Endodermal cell (in vitro differentiated cells): ENCODE measurements around the gene CNDP1. TPM values are rescaled to one million over a fixed set of nuclear protein-coding genes. Genes with fewer than 3 reads are reported as not detected.

Source experiments
- DNase-seq: peaks from one replicate; pipeline ENCODE4 v3.0.0-alpha.2; 2017
- H3K27ac ChIP-seq: 2 replicates; pipeline ENCODE4 v1.5.1; 2013; ENCODE audit warnings: mild to moderate bottlenecking, low read depth, low read length, moderate library complexity
- H3K27me3 ChIP-seq: 2 replicates; pipeline ENCODE4 v1.6.1; 2013; ENCODE audit warnings: mild to moderate bottlenecking, low read length, moderate library complexity; ENCODE audit not compliant: insufficient read depth, control insufficient read depth, poor library complexity, severe bottlenecking
- H3K36me3 ChIP-seq: 2 replicates; pipeline ENCODE4 v1.7.0; 2013; ENCODE audit warnings: mild to moderate bottlenecking, low read length, moderate library complexity; ENCODE audit not compliant: control insufficient read depth, insufficient read depth
- H3K4me1 ChIP-seq: one replicate; pipeline ENCODE4 v1.7.0; 2013; ENCODE audit warnings: low read length; ENCODE audit not compliant: control insufficient read depth, insufficient read depth
- H3K4me3 ChIP-seq: 2 replicates; pipeline ENCODE4 v1.5.1; 2013; ENCODE audit warnings: mild to moderate bottlenecking, low read length, moderate library complexity
- H3K9ac ChIP-seq: 2 replicates; pipeline ENCODE4 v1.6.1; 2013; ENCODE audit warnings: mild to moderate bottlenecking, low read length, moderate library complexity; ENCODE audit not compliant: poor library complexity, severe bottlenecking; ENCODE audit errors: extremely low read depth
- H3K9me3 ChIP-seq: 2 replicates; pipeline ENCODE4 v1.6.1; 2013; ENCODE audit warnings: mild to moderate bottlenecking, low read length, moderate library complexity; ENCODE audit not compliant: control insufficient read depth
- H3K27ac Mint-ChIP-seq: 2 replicates; pipeline ENCODE4 v1.8.0; 2020; ENCODE audit warnings: mixed read lengths
- H3K27me3 Mint-ChIP-seq: 2 replicates; pipeline ENCODE4 v1.8.0; 2021; ENCODE audit warnings: mild to moderate bottlenecking, mixed read lengths; ENCODE audit not compliant: insufficient read depth
- H3K36me3 Mint-ChIP-seq: 2 replicates; pipeline ENCODE4 v1.8.0; 2020; ENCODE audit warnings: low read depth, mixed read lengths
- H3K4me1 Mint-ChIP-seq: 2 replicates; pipeline ENCODE4 v1.8.0; 2020; ENCODE audit warnings: mixed read lengths
- H3K4me3 Mint-ChIP-seq: 2 replicates; pipeline ENCODE4 v1.8.0; 2020; ENCODE audit warnings: mild to moderate bottlenecking, moderate library complexity, mixed read lengths
- H3K9me3 Mint-ChIP-seq: 2 replicates; pipeline ENCODE4 v1.8.0; 2020; ENCODE audit warnings: mild to moderate bottlenecking, mixed read lengths
- CTCF ChIP-seq: fragments of 200-600 bp; sonication (generic); conservative IDR thresholded peaks from 2 replicates; pipeline ENCODE4 v1.5.0; 2021; ENCODE audit warnings: antibody characterized with exemption, mild to moderate bottlenecking
- WGBS, 2 experiments: methylation state at CpG; one replicate each; pipeline versions ENCODE4 v1.1.5 to v1.1.7; 2013; ENCODE audit warnings: missing lambda C conversion rate in 2 of 2, mixed read lengths in 1 of 2; ENCODE audit not compliant: insufficient coverage in 1 of 2, insufficient read length in 1 of 2; 5-methylcytosine and 5-hydroxymethylcytosine counted together
- total RNA-seq, 2 donors: library from RNA; stranded (reverse); fragmentation: NEBNext Ultra II Directional in 1 of 2; extraction: Animal tissue kit (Norgen Biotek cat#: 25700) in 1 of 2; gene quantifications; 2 replicates in 1 of 2; 3 replicates in 1 of 2; pipeline ENCODE4 v1.2.1, GENCODE V29; 2021

The CNDP1 gene
- total RNA-seq, 2 donors from 2014 or later, result 0.51 TPM; not detected in 1

GRCh38 chr18:74518456-74519295, 15.6 kb upstream of the CNDP1 start:
- H3K27ac ChIP-seq, result no peak overlapping the region
- H3K4me3 ChIP-seq, result no peak overlapping the region
- no peaks in the 10 kb centered on the region for H3K4me1 ChIP-seq
- Mint-ChIP-seq H3K4me3 (no peak overlapping the region), H3K27me3 (no peaks in the 10 kb centered on the region), H3K9me3 (peaks cover 9% of the 10 kb centered on the region), H3K36me3 (peaks cover 84% of the 10 kb centered on the region), H3K27ac (no peak overlapping the region), H3K4me1 (no peaks in the 10 kb centered on the region)
- H3K9ac ChIP-seq, result no peak overlapping the region
- H3K27me3 ChIP-seq, result no peaks in the 10 kb centered on the region
- no peak for TF ChIP-seq CTCF
- peak; percentile 31 for DNase-seq
- H3K9me3 ChIP-seq, result no peaks in the 10 kb centered on the region
- peaks cover 77% of the 10 kb centered on the region for H3K36me3 ChIP-seq
- WGBS, 2 experiments, result 87 to 88% methylated on average over 15 to 30 of the region's 32 CpGs

GRCh38 chr18:74519320-74520095, 14.8 kb upstream of the CNDP1 start:
- H3K4me3 ChIP-seq, result no peak overlapping the region
- Mint-ChIP-seq H3K27me3 (no peaks in the 10 kb centered on the region), H3K4me1 (peaks cover 7% of the 10 kb centered on the region), H3K27ac (peak overlapping the region; percentile 61), H3K4me3 (no peak overlapping the region), H3K9me3 (peaks cover 9% of the 10 kb centered on the region), H3K36me3 (peaks cover 83% of the 10 kb centered on the region)
- H3K9me3 ChIP-seq, result no peaks in the 10 kb centered on the region
- peaks cover 72% of the 10 kb centered on the region for H3K36me3 ChIP-seq
- no peak overlapping the region for H3K27ac ChIP-seq
- H3K27me3 ChIP-seq, result no peaks in the 10 kb centered on the region
- TF ChIP-seq CTCF, result no peak
- no peak overlapping the region for H3K9ac ChIP-seq
- no peak for DNase-seq
- H3K4me1 ChIP-seq, result no peaks in the 10 kb centered on the region
- WGBS, 2 experiments, result 94 to 100% methylated on average over 10 to 18 of the region's 18 CpGs

GRCh38 chr18:74520096-74520833, 14.0 kb upstream of the CNDP1 start:
- Mint-ChIP-seq H3K36me3 (peaks cover 76% of the 10 kb centered on the region), H3K4me3 (no peak overlapping the region), H3K9me3 (peaks cover 9% of the 10 kb centered on the region), H3K4me1 (peaks cover 7% of the 10 kb centered on the region), H3K27me3 (no peaks in the 10 kb centered on the region), H3K27ac (no peak overlapping the region)
- H3K4me1 ChIP-seq, result no peaks in the 10 kb centered on the region
- H3K4me3 ChIP-seq, result no peak overlapping the region
- H3K9me3 ChIP-seq, result no peaks in the 10 kb centered on the region
- no peak overlapping the region for H3K9ac ChIP-seq
- H3K27ac ChIP-seq, result no peak overlapping the region
- TF ChIP-seq CTCF, result no peak
- no peaks in the 10 kb centered on the region for H3K27me3 ChIP-seq
- 88 to 91% methylated on average over 13 to 14 of the region's 14 CpGs for WGBS, 2 experiments
- H3K36me3 ChIP-seq, result peaks cover 64% of the 10 kb centered on the region
- DNase-seq, result no peak
